ENCODE results near the gene A3GALT2. TPM values are rescaled to one million over a fixed set of nuclear protein-coding genes. Genes with fewer than 3 reads are reported as not detected.

The A3GALT2 gene
- total and polyA plus RNA-seq, 4 donors = not detected

- Histone ChIP-seq H3K9me3 (ENCODE audit: control insufficient read depth in 4 of 4, low read length in 3 of 4) (no peaks in the 10 kb centered on the region), H3K27me3 (ENCODE audit: control insufficient read depth in 4 of 4, insufficient read depth in 4 of 4, low read length in 3 of 4) (no peaks in the 10 kb centered on the region), H3K4me3 (ENCODE audit: low read depth in 1 of 3, low read length in 3 of 3) (no peak overlapping the region), H3K4me1 (ENCODE audit: control insufficient read depth in 4 of 4, insufficient read depth in 4 of 4, low read length in 3 of 4) (no peaks in the 10 kb centered on the region), H3K27ac (ENCODE audit: low read depth in 1 of 2, low read length in 2 of 2) (peak overlapping the region; percentile 43 to 58), H3K36me3 (ENCODE audit: control insufficient read depth in 4 of 4, insufficient read depth in 3 of 4, low read depth in 1 of 4, low read length in 3 of 4) (no peaks in the 10 kb centered on the region), H3K9ac (ENCODE audit: low read depth in 1 of 2, low read length in 2 of 2) (no peak overlapping the region)
- no peak for DNase-seq (ENCODE audit: low spot score)
- TF ChIP-seq ZBTB33 (IDR thresholded peaks at IDR 0.05) (no peak), FOXA2 (IDR thresholded peaks at IDR 0.05) (no peak), YY1 (IDR thresholded peaks at IDR 0.05) (no peak), TAF1 (conservative IDR thresholded peaks at IDR 0.05) (no peak), NR2F2 (IDR thresholded peaks at IDR 0.05) (peak; percentile 77), FOXA1 (IDR thresholded peaks at IDR 0.05) (no peak), HNF4A (conservative IDR thresholded peaks at IDR 0.05) (no peak), HNF4G (IDR thresholded peaks at IDR 0.05) (no peak), EGR1 (IDR thresholded peaks at IDR 0.05; ENCODE audit: low read depth in 2 of 2) (no peak), GABPA (IDR thresholded peaks at IDR 0.05 in 1 of 2, conservative IDR thresholded peaks at IDR 0.05 in 1 of 2) (no peak), RAD21 (IDR thresholded peaks at IDR 0.05) (peak; percentile 12 to 31), SP1 (IDR thresholded peaks at IDR 0.05) (peak; percentile 26), RXRA (IDR thresholded peaks at IDR 0.05) (no peak), ATF3 (IDR thresholded peaks at IDR 0.05) (no peak)
- 75% methylated on average over 11 of the region's 11 CpGs for WGBS
These were observed 40.8 kb upstream of the A3GALT2 start for GRCh38 chr1:33361532-33362235.

- TF ChIP-seq ZBTB33 (IDR thresholded peaks at IDR 0.05) = no peak
- TF ChIP-seq REST (IDR thresholded peaks at IDR 0.05) = no peak
- TF ChIP-seq HNF4G (IDR thresholded peaks at IDR 0.05) = no peak
- no peak for TF ChIP-seq HNF4A (conservative IDR thresholded peaks at IDR 0.05)
- TF ChIP-seq RXRA (IDR thresholded peaks at IDR 0.05) = no peak
- TF ChIP-seq EGR1 (IDR thresholded peaks at IDR 0.05; ENCODE audit: low read depth in 2 of 2) = no peak
- TF ChIP-seq FOXA1 (IDR thresholded peaks at IDR 0.05) = no peak
- TF ChIP-seq NR2F2 (IDR thresholded peaks at IDR 0.05) = no peak
- no peak for TF ChIP-seq FOXA2 (IDR thresholded peaks at IDR 0.05)
- TF ChIP-seq ATF3 (IDR thresholded peaks at IDR 0.05) = no peak
- no peak for TF ChIP-seq RAD21 (IDR thresholded peaks at IDR 0.05)
- TF ChIP-seq GABPA (IDR thresholded peaks at IDR 0.05 in 1 of 2, conservative IDR thresholded peaks at IDR 0.05 in 1 of 2) = no peak
- no peak for TF ChIP-seq YY1 (IDR thresholded peaks at IDR 0.05)
- TF ChIP-seq JUND (IDR thresholded peaks at IDR 0.05) = no peak
- no peak for TF ChIP-seq TAF1 (conservative IDR thresholded peaks at IDR 0.05)
- no peak for TF ChIP-seq CTCF (IDR thresholded peaks at IDR 0.05; ENCODE audit: low read depth, low read length, missing input control)
- no peak overlapping the region for H3K9ac ChIP-seq (ENCODE audit: low read depth in 1 of 2, low read length in 2 of 2)
- H3K27me3 ChIP-seq (ENCODE audit: control insufficient read depth in 4 of 4, insufficient read depth in 4 of 4, low read length in 3 of 4) = no peaks in the 10 kb centered on the region
- H3K27ac ChIP-seq (ENCODE audit: low read depth in 1 of 2, low read length in 2 of 2) = no peak overlapping the region
- WGBS = 83% methylated on average over 1 of the region's 1 CpG
- DNase-seq (ENCODE audit: low spot score) = no peak
- no peaks in the 10 kb centered on the region for H3K9me3 ChIP-seq (ENCODE audit: control insufficient read depth in 4 of 4, low read length in 3 of 4)
- H3K36me3 ChIP-seq (ENCODE audit: control insufficient read depth in 4 of 4, insufficient read depth in 3 of 4, low read depth in 1 of 4, low read length in 3 of 4) = no peaks in the 10 kb centered on the region
- H3K4me3 ChIP-seq (ENCODE audit: low read depth in 1 of 3, low read length in 3 of 3) = no peak overlapping the region
- H3K4me1 ChIP-seq (ENCODE audit: control insufficient read depth in 4 of 4, insufficient read depth in 4 of 4, low read length in 3 of 4) = no peaks in the 10 kb centered on the region
These were observed 39.5 kb upstream of the A3GALT2 start for GRCh38 chr1:33360367-33360766.
